GM21367 (cell line): ENCODE measurements around the gene MINK1.
"Not testable (repeated sequence)": the region's sequence is repeated elsewhere in the genome, so short reads cannot be mapped to it uniquely, and the experiment has no call there.

Experiments
- ATAC-seq: cut with Tn5 transposase; IDR thresholded peaks from one replicate; pipeline ENCODE4 v1.9.1; 2021; ENCODE audit not compliant: unreplicated experiment

Gene MINK1

DNA sequence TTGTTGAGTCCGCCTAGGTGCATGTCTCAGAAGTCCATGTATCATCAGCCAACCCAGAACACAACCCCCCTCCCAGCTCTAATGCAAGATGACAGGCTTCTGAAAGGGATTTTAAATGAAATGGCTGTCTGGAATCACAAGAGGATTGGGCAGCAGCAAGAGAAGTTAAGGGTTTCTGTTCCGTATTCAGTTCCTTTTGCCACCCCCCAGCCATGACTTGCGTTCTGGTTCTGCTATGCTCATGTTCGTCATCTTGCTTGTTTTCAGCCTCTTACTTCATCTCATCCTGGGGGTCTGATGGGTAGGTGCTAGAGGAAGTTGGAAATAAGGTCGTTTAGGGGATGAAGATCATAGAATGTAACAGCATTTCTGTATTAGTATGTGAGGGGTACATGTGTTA is 12.0 kb downstream of the MINK1 start:
- no peak for ATAC-seq

DNA sequence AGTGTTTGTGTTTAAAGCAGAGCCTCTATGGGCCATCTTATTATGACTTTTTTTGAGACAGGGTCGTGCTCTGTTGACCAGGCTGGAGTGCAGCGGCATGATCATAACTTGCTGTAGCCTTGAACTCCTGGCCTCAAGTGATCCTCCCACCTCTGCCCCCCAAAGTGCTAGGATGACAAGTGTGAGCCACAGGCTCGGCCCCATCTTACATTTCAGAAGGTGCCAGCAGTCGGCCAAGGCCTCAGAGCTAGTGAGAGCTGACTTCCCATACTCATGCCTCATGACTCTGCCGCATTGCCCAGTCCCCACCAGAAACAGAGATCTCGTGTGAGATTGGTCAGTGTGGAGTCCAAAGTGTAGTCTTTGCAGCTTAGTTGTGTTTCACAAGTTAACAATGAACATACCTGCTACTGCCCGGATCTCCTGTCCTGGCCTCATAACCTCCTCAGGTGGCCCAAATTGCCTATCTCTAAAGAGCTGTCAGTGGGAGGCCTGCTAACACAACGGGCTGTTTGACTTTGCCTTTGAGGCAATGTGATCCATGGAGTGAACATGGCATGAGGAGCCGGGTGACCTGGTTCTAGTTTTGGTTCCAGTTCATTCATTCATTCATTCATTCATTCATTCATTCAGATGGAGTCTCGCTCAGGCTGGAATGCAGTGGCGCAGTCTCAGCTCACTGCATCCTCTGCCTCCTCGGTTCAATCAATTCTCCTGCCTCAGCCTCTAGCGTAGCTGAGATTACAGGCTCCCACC is 13.7 kb downstream of the MINK1 start:
- ATAC-seq: no peak

DNA sequence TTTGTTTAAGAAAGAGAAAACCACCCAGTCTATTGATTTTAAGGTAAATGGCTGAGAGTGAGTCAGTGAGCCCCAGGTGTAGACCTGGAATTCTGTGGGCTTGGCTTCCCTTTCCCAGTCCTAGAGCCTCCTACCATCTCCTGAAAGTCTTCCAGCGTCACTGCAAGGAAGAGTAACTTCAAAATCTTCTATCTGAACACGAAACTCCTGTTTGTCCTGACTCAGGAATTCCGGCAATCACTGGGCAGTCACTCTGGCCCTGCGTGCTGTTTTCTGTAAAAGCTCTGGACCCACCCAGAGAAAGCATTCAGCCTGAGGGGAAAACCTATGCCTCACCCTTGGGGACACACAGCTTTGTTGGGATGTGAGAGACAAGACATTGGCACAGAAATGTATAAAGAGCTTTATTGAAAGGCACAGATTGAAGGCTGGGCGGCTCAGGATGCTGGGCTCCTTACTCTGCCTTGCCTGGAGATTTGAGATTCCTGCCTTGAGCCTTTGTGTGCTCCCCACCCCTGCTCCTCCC is 15.9 kb downstream of the MINK1 start:
- ATAC-seq: no peak

DNA sequence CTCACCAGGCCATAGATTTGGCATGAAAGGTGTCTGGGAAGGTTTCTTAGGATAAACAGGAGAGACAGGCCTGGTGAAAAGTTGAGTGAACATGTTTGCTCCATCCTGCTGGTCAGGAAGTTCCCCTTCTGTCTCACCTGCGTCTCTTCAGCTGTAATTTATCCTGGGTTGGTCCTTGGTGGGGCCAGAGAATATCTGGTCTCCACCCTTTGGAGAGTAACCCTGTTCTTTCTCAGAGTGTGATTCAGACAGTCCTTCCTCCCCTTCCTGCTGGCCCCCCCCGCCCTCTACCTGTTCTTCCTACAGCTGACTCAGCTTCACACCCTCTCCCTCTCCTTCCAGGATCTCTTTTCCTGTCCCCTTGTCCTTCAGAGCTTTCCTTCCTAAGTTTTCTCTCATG is 17.1 kb downstream of the MINK1 start:
- no peak for ATAC-seq

DNA sequence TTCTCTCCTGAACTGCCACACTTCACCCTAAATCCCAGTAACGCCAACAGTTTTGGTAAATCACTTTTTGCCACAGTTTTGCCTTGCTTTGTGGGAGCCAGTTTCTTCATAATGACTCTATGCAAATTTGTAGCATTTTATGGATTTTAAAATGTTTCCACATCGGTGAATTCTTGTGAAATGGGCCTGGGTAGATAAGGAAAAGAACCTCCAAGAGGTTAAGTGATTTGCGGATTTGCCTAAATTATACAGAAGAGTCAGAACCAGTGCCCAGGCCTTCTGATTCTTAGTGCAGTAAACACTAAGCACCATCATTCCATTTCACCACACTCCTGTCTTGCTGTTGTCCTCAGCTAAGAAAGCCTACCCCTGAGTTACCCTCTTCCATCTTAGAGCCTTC is 17.9 kb downstream of the MINK1 start:
- no peak for ATAC-seq

DNA sequence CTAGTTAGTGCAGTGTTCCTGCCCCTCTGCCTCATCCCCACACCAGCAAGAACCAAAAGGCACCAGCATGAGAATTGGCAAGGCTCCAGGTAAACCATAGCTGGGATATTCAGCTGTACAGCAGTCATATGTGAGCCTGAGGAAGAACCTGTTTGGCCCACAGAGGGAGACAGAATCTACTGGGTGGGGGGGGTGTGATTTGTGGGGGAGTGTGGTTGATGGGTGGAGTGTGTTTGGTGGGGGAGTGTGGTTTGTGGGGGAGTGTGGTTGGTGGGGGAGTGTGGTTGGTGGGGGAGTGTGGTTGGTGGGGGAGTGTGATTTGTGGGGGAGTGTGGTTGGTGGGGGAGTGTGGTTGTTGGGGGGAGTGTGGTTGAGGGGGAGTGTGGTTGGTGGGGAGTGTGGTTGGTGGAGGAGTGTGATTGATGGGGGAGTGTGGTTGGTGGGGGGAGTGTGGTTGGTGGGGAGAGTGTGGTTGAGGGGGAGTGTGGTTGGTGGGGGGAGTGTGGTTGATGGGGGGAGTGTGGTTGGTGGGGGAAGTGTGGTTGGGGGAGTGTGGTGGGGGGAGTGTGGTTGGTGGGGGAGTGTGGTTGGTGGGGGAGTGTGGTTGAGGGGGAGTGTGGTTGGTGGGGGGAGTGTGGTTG is 19.5 kb downstream of the MINK1 start:
- no peak for ATAC-seq

DNA sequence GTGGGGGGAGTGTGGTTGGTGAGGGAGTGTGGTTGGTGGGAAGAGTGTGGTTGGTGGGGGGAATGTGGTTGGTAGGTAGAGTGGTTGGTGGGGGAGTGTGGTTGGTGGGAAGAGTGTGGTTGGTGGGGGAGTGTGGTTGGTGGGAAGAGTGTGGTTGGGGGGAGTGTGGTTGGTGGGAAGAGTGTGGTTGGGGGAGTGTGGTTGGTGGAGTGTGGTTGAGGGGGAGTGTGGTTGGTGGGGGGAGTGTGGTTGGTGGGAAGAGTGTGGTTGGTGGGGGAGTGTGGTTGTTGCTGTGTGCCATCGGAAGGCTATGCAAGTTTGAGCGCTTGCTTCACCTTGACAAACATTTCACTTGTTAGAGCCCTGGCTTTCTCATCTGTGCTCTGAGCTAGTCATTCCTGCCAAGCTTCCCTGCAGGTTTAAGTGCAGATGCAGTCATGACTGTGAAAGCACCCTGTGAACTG is 20.1 kb downstream of the MINK1 start:
- no peak for ATAC-seq

DNA sequence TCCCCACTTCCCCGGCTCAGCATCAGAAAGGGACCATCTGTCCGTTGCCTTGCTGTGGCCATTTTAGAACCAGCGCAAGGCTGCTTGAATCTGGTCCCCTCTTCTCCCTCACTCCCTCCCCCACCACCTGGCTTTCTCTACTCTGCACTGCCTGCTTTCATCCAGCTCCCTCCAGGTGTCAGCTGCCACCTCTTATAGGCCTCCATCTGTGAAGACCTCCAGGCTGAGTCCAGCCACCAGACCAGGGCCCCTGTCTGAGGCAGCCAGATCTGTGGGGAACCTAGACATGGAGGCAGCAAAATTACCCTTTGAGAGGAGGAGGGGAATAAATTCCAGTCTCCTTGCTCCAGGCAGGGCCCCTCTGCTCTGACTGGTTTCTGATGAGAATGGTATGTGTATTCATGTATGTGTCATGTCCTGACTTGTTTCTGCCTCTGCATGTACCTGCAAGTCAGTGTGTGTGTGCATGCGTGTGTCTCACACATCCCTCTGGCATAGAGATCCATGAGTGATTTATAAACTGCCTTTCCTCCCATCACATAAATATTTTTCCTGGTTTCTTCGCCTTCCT is 21.1 kb downstream of the MINK1 start:
- no peak for ATAC-seq

DNA sequence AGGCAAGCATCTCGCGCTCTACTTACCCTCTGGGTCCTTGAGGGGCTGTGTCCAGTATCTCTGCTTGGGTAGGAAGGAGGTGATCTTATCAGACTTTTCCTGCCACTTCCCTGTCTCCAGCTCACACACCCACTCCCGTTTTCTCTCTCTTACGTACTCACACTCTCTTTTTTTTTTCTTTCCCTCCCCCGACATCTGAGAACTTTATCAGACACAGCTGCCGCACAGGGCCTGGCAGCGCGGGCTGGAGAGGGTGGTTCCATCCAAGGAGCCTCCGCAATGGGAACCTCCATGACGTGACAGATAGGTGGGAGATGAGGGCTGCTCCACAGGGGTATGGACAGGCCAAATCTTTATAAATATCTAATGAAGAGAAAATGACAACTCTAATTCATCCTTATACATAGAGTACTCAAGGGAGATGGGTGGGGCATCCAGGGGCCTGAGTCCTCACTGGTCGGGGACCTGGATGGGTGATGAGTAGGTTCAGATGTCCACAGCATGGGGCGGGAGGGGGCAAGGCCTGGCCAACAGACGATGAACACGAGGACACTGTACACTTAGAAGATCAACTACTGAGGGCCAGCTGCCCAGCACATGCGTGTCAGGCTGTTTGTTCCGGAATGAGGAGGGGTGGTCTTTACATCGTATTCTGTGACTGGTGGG is 23.3 kb downstream of the MINK1 start:
- ATAC-seq: no peak

DNA sequence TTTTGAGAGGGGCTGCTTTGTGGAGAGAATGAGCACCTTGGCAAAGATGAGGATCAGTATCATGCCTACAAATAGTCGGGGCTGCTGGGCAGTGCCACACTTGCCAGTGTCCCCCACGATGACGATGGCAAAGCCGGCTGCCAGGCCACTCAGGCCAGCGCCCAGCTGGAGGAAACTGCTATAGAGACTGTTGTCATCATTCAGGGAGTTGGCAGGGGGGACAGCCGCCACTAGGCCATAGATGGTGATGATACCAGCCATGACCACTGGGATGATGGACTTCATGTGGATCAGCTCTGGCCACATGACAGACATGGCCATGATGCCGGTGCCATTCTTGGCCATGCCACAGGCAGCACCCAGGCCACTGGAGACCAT is 23.8 kb downstream of the MINK1 start:
- ATAC-seq: no peak

DNA sequence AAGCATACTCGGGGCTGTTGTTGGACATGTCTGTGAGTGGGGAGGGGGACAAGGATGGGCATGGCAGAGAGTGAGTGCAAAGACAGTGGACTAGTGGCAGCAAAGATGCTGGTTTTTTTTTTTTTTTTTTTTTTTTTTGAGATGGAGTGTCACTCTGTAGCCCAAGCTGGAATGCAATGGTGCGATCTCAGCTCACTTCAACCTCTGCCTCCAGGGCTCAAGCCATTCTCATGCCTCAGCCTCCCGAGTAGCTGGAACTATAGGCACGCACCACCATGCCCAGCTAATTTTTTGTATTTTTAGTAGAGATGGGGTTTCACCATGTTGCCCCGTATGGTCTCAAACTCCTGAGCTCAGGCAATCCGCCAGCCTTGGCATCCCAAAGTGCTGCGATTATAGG is 24.2 kb downstream of the MINK1 start:
- not testable (repeated sequence) for ATAC-seq

DNA sequence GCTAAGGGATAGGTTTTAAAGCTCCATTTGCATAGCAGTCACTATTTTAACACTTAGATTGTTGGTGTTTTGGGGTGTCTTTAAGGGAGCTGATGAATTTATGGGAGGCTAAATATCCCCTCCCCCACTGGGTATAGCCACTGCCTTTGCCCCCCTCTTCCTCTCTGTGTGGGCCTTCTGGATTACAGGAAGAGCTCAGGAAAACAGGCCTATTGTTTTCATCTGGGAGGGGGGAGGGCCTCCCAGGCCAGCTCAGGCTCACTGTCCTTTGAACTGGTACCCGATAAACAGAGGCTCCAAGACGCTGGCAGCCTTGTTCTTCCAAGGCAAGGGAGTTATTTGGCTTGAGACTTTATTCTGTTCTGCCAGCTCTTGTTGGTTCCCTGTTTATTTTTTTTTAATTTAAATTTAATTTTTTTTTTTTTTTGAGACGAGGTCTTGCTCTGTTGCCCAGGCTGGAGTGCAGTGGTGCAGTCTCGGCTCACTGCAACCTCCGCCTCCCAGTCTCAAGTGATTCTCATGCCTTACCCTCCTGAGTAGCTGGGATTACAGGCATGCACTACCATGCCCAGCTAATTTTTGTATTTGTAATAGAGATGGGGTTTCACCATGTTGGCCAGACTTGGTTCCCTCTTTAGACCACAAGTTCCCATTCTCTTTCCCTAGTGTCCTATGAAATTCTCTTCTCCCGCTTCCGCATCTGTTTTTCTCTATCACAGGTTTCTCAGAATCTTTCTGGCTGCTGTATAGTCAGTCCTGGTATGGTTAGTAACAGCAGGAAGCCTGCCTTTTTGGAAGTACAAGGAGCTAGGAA is 25.1 kb downstream of the MINK1 start:
- ATAC-seq: no peak

DNA sequence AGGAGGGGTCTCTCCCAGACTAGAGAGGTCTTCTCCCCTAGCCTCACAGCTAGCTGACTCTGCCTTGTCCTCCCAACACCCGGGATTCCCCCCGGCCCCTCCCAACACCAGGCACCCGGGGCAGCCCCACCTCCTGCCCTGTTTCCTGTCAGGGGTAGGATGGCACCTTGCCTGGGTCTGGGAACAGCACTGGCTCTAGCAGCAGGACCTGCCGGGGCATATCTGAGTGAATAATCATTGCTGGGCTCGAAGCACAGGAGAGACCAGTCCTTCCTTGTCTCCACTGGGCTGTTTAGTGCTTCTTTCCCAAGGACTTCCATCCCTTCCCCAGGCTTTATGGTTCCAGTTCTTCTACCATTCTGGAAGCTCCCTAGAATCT is 25.7 kb downstream of the MINK1 start:
- ATAC-seq: no peak

DNA sequence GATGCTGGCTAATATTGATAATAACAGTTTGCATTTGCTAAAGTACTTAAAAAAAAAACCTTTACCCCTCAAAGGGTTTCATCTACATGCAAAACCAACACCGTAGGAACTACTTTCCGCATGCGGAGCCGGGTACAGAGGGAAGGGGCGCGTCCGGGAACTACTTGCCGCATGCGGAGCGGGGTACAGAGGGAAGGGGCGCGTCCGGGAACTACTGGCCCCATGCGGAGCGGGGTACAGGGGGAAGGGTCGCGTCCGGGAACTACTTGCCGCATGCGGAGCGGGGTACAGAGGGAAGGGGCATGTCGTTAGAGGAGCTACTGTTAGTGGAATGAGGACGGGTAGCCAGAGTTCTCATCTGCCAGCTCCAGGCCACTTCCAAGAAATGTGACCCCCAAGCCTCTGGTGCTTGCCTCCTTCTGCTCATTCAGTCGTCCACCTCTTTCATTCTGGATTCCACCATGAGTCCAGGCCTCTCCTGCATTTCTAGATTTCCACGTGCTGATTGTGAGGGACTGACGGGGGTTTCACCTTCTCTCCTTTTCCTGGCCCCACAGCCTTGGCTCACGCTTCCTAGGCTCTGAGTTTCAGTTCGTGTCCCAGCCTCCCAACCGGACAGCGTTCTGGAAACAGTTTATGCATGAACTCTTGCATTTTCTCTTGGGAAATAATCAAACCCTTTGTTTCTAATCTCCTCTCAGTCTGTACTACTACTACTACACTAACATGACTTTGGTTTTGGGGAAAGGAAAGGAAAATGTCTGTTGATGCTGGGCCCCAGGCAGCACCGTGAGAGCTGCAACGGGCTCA is 26.9 kb downstream of the MINK1 start:
- ATAC-seq: no peak

DNA sequence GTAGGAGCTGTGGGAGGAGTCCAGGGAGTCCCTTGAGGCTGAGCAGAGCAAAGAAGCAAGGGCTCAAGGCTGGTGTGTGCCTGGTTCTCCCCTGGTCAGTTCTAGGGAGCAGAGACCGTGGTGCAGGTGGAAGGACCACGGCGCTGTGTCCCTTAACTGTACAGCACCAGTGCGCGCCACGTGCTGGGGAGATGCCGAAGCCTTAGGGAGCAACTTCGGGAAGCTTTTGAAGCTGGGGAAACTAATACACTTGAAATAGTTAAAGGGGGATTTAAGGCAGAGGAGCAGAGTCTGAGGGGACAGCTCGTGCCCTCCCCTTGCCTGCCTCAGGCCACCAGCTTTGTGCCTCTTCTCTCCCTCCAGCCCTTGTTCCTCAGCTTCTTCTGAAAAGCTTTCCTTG is 27.5 kb downstream of the MINK1 start:
- no peak for ATAC-seq

DNA sequence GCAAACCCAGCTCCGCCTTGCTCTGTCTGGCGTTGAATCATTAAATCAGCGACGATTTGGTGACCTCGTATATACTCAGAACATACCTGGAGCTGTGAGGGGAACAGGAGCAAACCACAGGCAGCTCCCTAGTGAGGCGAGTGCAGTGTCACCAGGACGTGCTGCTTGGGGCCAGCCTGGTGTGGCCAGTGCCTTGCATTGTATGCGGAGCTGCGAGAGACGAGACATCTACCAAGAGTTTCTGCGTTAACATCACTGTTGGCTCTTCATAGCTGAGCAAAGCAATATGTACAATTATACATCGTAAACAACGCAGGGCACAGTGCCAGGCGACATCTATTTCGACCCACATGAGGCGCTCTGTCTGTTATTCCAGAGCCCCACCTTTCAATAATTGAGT is 27.9 kb downstream of the MINK1 start:
- no peak for ATAC-seq

DNA sequence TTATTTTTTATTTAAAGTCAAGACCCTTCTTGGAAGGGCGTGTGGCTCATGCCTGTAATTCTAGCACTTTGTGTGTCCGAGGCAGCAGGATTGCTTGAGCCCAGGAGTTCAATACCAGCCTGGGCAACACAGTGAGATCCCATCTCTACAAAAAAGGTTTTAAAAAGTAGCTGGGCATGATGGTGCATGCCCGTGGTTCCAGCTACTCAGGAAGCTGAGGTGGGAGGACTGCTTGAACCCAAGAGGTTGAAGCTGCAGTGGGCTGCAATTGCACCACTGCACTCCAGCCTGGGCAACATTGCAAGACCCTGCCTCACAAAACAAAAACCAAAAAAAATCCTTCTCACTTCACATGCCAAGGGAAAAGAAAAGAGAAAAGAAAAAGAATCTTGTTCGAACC is 29.6 kb downstream of the MINK1 start:
- no peak for ATAC-seq

DNA sequence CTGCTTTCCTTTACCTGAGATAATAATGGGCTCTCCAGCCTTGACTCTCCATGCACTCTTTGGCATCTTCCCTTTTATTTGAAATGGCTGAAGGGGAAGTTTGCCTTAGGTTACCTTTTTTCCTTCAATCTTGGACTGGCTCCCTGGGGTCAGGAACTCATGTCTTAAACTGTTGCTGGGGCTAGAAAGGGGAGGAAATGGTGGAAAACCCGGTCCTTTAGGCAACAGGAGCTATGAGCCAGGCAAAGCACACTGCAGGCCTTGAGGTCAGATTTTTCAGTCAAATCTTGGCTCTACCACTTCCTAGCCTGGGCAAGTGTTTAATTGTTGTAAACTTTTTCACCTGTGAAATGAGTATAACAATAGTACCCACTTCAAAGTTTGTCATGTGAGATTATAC is 30.2 kb downstream of the MINK1 start:
- ATAC-seq: no peak

DNA sequence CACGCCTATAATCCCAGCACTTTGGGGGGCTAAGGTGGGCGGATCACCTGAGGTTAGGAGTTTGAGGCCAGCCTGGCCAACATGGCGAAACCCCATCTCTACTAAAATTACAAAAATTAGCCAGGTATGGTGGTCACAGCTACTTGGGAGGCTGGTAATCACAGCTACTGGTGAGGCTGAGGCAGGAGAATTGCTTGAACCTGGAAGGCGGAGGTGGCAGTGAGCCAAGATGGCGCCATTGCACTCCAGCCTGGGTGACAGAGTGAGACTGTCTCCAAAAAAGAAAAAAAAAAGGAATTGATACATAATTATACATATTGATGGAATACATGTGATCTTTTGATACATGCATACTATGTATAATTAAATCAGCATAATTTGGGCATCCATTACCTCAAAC is 34.4 kb downstream of the MINK1 start:
- ATAC-seq: not testable (repeated sequence)
